Fibroblast of the aortic adventitia (primary cell): Measurements from ENCODE around the gene OLA1. TPM values are rescaled to one million over a fixed set of nuclear protein-coding genes. Genes with fewer than 3 reads are reported as not detected.
A peak's percentile ranks its signal among the peaks of the same experiment; 100 is the strongest.

Experiments
- DNase-seq: peaks from one replicate; pipeline ENCODE4 v3.0.0-alpha.2; 2010; ENCODE audit warnings: low read depth
- H3K4me3 ChIP-seq: 2 replicates; pipeline ENCODE4 v1.5.1; 2011; ENCODE audit warnings: low read depth, mild to moderate bottlenecking, control low read depth, low read length, moderate library complexity
- CTCF ChIP-seq: IDR thresholded peaks from 2 replicates; pipeline ENCODE4 v1.5.1; 2011; ENCODE audit warnings: mild to moderate bottlenecking, low read length, control low read depth, inconsistent platforms; ENCODE audit not compliant: insufficient read depth
- total RNA-seq: library from RNA; depleted of rRNA; stranded (reverse); fragments of >200 nt; gene quantifications from 2 replicates; pipeline ENCODE4 v1.2.3, GENCODE V29; 2012; ENCODE audit warnings: low replicate concordance

Gene OLA1
- total RNA-seq, 1 donor = 89.7 TPM

- DNase-seq = no peak
- no peak overlapping the region for H3K4me3 ChIP-seq
- TF ChIP-seq CTCF = no peak
Observed at GRCh38 chr2:174245065-174245464, 3.3 kb downstream of the OLA1 start.

- H3K4me3 ChIP-seq = no peak overlapping the region
- no peak for DNase-seq
- no peak for TF ChIP-seq CTCF
Observed at GRCh38 chr2:174243812-174244211, 4.5 kb downstream of the OLA1 start.

GRCh38 chr2:174240097-174240496 lies 8.2 kb downstream of the OLA1 start:
- H3K4me3 ChIP-seq = no peak overlapping the region
- no peak for TF ChIP-seq CTCF
- no peak for DNase-seq

- DNase-seq = no peak
- no peak overlapping the region for H3K4me3 ChIP-seq
- TF ChIP-seq CTCF = no peak
Observed at GRCh38 chr2:174236429-174236828, 11.9 kb downstream of the OLA1 start.

- peak; percentile 19 for DNase-seq
- no peak overlapping the region for H3K4me3 ChIP-seq
- no peak for TF ChIP-seq CTCF
Observed at GRCh38 chr2:174235680-174236079, 12.7 kb downstream of the OLA1 start.

- DNase-seq = no peak
- H3K4me3 ChIP-seq = no peak overlapping the region
- TF ChIP-seq CTCF = no peak
Observed at GRCh38 chr2:174233771-174234275, 14.5 kb downstream of the OLA1 start.

GRCh38 chr2:174227748-174228147 lies 20.6 kb downstream of the OLA1 start:
- DNase-seq = no peak
- H3K4me3 ChIP-seq = no peak overlapping the region
- no peak for TF ChIP-seq CTCF
